ENCODE measurements around the gene OR13J1.
A peak's percentile ranks its signal among the peaks of the same experiment; 100 is the strongest.

The OR13J1 gene

DNA sequence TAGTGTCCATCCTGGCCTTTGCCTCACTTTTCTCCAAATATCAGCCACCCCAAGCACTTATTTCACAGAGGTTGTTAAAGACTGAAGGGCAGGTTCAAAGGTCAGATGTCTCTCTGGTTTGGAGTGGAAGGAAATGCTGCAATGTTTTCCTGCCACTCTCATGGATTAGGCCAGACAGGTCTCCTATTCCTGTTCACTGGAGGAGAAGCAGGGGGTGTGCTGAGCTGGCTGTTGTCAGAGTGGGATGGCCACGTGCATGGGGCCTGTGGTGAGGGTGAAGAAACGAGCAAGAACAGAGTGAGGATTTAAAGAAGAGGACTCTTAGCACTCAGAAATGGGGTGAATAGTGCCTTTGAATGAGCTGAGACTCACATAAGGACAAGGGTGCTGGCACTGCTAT, 34.4 kb downstream of the OR13J1 start:
- Histone ChIP-seq H3K4me2 (peak overlapping the region; percentile 0; the same call in 1 of the 2 replicates), H2AFZ (ENCODE audit: low read depth) (no peak overlapping the region), H3K4me3 (IDR thresholded peaks at IDR 0.05; ENCODE audit: insufficient read depth, low read depth, low read length) (no peak overlapping the region), H3K79me2 (ENCODE audit: insufficient read depth, low read depth) (no peaks in the 10 kb centered on the region), H4K20me1 (ENCODE audit: insufficient read depth) (no peaks in the 10 kb centered on the region), H3K36me3 (ENCODE audit: insufficient read depth) (no peaks in the 10 kb centered on the region), H3K27me3 (ENCODE audit: insufficient read depth, low read depth) (no peaks in the 10 kb centered on the region), H3K27ac (no peak overlapping the region), H3K9ac (no peak overlapping the region), H3K4me1 (ENCODE audit: low read depth, poor library complexity, severe bottlenecking) (peaks cover 32% of the 10 kb centered on the region)
- TF ChIP-seq, protein P1, sequence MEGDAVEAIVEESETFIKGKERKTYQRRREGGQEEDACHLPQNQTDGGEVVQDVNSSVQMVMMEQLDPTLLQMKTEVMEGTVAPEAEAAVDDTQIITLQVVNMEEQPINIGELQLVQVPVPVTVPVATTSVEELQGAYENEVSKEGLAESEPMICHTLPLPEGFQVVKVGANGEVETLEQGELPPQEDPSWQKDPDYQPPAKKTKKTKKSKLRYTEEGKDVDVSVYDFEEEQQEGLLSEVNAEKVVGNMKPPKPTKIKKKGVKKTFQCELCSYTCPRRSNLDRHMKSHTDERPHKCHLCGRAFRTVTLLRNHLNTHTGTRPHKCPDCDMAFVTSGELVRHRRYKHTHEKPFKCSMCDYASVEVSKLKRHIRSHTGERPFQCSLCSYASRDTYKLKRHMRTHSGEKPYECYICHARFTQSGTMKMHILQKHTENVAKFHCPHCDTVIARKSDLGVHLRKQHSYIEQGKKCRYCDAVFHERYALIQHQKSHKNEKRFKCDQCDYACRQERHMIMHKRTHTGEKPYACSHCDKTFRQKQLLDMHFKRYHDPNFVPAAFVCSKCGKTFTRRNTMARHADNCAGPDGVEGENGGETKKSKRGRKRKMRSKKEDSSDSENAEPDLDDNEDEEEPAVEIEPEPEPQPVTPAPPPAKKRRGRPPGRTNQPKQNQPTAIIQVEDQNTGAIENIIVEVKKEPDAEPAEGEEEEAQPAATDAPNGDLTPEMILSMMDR (conservative IDR thresholded peaks at IDR 0.05; ENCODE audit: low read depth, low read length): no peak

DNA sequence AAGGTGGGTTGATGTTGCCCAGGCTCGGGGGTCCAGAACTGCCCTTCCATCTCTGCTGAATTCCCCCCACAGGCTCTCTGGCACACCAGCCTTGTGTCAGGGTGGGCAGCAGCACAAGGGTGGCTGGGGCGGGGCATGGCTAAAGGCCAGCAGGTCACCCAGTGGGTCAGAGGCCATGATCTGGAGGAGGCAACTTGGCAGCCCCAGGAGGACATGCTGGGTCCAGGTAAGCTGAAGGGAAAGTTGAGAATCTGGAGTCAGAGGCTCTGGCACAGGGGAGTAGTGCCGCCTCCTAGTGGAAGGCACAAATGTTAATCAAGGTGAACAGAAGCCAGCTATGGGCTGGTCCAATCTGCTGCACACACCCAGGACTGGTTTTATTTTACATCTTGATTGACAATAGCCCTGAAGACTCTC, 35.0 kb downstream of the OR13J1 start:
- Histone ChIP-seq H4K20me1 (ENCODE audit: insufficient read depth) (no peaks in the 10 kb centered on the region), H3K4me3 (IDR thresholded peaks at IDR 0.05; ENCODE audit: insufficient read depth, low read depth, low read length) (no peak overlapping the region), H3K4me1 (ENCODE audit: low read depth, poor library complexity, severe bottlenecking) (peaks cover 34% of the 10 kb centered on the region), H3K9ac (no peak overlapping the region), H3K27me3 (ENCODE audit: insufficient read depth, low read depth) (no peaks in the 10 kb centered on the region), H3K4me2 (peak overlapping the region; percentile 98; the same call in 1 of the 2 replicates), H3K79me2 (ENCODE audit: insufficient read depth, low read depth) (no peaks in the 10 kb centered on the region), H3K36me3 (ENCODE audit: insufficient read depth) (no peaks in the 10 kb centered on the region), H2AFZ (ENCODE audit: low read depth) (no peak overlapping the region), H3K27ac (no peak overlapping the region)
- TF ChIP-seq, protein P1 (conservative IDR thresholded peaks at IDR 0.05; ENCODE audit: low read depth, low read length): peak; percentile 26; the same call in 1 of the 2 replicates

DNA sequence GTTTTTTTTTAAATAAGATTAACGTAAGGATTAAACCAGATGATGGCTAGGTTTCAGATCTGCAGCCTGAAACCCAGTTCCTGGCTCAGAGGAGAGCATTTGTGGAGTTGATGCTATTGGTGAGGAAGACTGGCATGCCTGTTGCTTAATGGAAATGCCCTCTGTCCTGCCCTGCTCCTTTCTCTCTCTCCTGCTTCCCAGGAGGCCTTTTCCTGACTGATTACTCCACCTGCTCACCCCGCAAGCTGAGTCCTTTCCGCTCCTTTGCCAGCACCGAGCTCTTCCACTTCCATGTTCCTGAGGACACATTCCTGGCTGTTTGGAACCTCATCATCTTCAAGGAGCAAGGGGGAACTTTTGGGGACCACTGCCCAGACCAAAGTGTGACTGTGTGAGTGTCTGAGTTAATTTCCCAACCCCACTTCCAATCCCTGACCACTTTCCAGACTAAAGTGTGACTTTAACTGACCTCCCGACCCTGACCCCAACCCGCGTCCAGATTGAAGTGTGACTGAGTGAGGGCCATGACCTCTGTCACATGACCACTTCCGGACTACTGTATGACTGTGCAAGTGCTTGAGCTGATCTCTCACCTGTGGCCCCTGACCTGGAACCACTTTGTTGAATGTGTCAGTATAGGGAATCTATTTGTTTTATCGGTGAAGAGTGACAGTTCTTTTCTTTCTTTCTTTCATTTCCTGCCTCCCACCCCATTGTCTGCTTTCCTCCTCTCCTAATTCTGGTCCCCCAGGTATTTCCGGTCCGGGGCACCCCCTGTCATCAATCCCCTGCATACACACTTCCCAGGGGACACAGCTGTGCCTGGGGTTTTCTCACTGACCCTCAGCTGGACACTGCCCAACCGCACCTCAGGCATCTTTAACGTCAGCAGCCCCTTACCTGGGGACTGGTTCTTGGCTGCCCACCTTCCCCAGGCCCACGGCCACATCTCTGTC, 35.7 kb downstream of the OR13J1 start:
- H3K36me3 ChIP-seq (ENCODE audit: insufficient read depth): no peaks in the 10 kb centered on the region
- peak overlapping the region; percentile 23; the same call in 1 of the 2 replicates for H3K9ac ChIP-seq
- H3K27me3 ChIP-seq (ENCODE audit: insufficient read depth, low read depth): no peaks in the 10 kb centered on the region
- no peak overlapping the region for H3K4me3 ChIP-seq (IDR thresholded peaks at IDR 0.05; ENCODE audit: insufficient read depth, low read depth, low read length)
- no peaks in the 10 kb centered on the region for H3K79me2 ChIP-seq (ENCODE audit: insufficient read depth, low read depth)
- H4K20me1 ChIP-seq (ENCODE audit: insufficient read depth): no peaks in the 10 kb centered on the region
- H3K4me1 ChIP-seq (ENCODE audit: low read depth, poor library complexity, severe bottlenecking): peaks cover 40% of the 10 kb centered on the region
- H2AFZ ChIP-seq (ENCODE audit: low read depth): peak overlapping the region; percentile 75
- TF ChIP-seq, protein P1 (conservative IDR thresholded peaks at IDR 0.05; ENCODE audit: low read depth, low read length): no peak
- peak overlapping the region; percentile 63 for H3K27ac ChIP-seq
- H3K4me2 ChIP-seq: peak overlapping the region; percentile 98

DNA sequence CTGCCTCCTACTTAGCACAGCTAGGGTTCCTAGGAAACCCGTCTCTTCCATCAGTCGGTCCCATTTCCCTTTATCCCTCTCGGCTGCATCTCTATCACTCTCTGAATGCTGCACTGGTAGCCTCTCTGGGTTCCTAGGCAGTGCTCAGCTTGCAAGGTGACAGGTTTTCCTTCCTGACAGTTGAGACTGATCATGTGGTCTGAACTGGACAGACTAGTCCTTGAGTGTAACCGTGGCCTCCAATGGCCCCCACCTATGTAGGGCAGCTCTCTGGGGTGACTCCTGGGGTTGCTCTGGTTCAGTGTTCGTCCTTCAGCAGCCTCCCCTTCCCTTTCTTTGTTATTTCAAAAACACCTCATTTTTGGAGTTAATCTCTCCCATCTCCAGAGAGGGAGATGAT, 37.4 kb downstream of the OR13J1 start:
- no peak overlapping the region for H3K4me3 ChIP-seq (IDR thresholded peaks at IDR 0.05; ENCODE audit: insufficient read depth, low read depth, low read length)
- no peaks in the 10 kb centered on the region for H3K79me2 ChIP-seq (ENCODE audit: insufficient read depth, low read depth)
- H3K27me3 ChIP-seq (ENCODE audit: insufficient read depth, low read depth): no peaks in the 10 kb centered on the region
- no peak overlapping the region for H3K4me2 ChIP-seq
- H3K36me3 ChIP-seq (ENCODE audit: insufficient read depth): no peaks in the 10 kb centered on the region
- no peaks in the 10 kb centered on the region for H4K20me1 ChIP-seq (ENCODE audit: insufficient read depth)
- no peak overlapping the region for H3K27ac ChIP-seq
- no peak overlapping the region for H3K9ac ChIP-seq
- no peak overlapping the region for H2AFZ ChIP-seq (ENCODE audit: low read depth)
- peaks cover 44% of the 10 kb centered on the region for H3K4me1 ChIP-seq (ENCODE audit: low read depth, poor library complexity, severe bottlenecking)
- TF ChIP-seq, protein P1 (conservative IDR thresholded peaks at IDR 0.05; ENCODE audit: low read depth, low read length): no peak
